Amniotic epithelial cell (primary cell): ENCODE results near the gene SELENOP.
"Not testable (repeated sequence)": the region's sequence is repeated elsewhere in the genome, so short reads cannot be mapped to it uniquely, and the experiment has no call there.

Source experiments
- DNase-seq: peaks from one replicate; pipeline ENCODE4 v3.0.0-alpha.2; 2010; ENCODE audit warnings: low read depth

SELENOP gene

DNA sequence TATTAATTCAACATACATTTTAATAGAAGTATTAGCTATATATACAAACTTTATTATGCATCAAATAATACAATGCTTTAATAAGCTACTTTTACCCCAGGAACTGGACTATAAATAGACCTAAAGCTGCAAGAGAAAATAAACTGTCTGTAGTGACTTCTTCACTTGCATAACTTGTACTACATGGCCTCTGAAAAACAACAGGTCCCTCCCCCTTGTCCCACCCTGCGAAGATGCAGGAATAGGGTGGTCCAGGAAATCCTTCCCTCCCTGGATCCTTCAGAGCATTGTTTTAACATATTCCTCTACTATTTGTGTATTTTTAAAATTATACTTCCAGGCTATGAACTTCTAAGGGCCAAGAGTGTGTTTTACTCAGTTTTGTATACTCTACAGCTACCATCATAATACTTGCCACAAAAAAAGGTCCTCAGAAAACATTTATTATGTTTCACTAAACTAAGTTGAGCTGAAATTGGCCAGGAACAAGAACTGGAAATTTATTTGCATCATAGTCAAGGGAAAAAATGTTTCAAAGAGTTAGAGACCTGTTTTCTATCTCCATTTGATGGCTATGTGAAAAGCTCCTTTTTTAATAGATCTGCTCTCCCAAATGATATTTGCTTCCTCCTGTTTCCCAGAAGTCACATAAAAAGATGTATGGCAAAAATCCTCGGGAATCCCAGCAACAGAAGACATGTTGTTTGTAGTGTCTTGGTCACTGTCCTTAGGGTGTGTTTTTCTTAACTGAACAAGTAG, 15.2 kb upstream of the SELENOP start:
- no peak for DNase-seq

DNA sequence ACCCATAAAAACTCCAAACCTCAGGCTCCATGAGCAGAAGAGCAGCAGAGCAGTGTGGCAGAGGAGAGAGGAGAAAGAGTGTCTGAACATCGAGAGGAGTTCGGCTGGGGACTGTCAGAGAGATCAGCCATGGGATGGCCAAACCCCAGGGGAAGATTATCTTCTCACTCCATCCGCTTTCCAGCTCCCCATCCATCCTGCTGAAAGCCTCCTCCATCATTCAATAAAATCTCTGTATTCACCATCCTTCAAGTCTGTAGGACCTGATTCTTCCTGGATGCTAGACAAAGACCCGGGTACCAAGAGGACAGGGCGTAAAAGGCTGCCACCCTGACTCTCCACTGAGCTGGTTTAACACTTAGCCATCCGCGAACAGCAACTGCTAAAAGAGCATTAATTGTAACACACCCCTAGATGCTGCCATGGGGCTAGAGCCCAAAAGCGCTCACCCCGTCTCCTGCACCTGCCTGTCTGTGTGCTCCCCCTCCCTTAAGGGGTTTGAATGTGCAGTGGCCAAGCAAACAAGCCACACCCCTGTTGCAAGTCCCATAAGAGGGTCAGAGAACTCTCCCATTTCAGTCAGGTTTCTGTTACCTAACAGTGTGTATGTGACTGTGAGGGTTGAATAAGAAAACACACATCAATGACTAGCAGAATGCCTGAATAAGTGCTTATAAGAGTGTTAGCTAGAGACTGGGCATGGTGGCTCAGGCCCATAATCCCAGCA, 13.9 kb upstream of the SELENOP start:
- no peak for DNase-seq

DNA sequence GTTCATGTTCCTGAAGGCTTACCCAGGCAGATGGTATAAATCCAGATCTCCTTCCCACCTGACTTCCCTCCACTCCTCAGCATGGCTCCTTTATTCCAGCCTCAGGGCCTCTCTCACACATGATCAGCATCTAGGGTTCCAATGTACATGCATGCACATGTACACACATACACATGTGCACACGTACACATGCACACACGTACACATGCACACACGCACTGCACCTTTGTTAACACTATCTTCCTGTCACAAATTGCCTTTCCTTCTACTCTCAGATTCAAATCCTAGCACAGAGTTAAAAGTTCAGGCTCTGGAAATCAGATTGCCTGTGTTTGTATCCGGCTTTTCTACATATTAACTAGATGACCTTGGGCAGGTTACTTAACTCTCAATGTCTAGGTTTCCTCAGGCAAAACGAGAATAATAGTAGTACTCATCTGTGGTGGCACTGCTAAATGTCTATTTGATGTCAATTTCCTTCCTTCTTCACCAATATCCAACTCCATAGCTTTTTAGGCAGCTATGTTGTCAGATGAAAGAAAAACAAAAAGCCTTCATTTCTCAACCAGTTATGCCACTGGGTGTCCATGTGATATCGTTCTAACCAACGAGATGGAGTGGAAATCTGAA, 12.8 kb upstream of the SELENOP start:
- no peak for DNase-seq

DNA sequence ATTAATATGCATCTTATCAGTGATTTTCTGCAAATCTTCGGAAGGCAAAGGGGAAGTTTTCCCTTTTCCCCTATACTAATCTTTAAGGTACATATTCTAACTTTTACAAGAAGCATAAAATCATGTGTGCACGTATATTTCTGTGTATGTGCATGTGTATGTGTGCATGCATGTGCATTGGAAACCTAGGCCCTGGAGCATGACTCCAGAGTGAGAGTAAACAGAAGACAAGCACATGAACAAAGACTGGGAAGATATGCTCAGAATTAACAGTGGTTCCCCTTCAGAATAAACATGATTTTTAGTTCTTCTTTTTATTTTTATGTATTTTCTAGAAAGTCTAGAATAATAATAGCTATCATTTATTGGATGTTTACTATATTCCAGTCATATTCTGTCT, 10.9 kb upstream of the SELENOP start:
- no peak for DNase-seq

DNA sequence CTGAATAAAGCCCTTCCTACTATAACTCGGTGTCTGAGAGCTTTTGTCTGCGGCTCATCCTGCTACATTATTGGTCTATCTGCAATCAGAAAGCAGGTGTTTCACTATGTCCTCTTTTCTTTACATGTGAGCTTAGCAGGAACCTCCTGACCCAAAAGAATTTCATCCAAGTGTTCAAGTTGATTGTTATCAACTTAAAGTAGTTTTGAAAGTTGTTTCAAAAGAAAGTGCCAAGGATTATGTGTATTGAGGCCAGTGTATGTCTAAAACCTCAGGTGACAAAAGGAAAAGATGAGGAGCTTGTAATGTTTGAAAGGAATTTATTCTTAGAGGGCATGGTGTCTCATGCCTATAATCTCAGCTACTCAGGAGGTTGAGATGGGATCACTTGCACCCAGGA, 8.1 kb upstream of the SELENOP start:
- no peak for DNase-seq

DNA sequence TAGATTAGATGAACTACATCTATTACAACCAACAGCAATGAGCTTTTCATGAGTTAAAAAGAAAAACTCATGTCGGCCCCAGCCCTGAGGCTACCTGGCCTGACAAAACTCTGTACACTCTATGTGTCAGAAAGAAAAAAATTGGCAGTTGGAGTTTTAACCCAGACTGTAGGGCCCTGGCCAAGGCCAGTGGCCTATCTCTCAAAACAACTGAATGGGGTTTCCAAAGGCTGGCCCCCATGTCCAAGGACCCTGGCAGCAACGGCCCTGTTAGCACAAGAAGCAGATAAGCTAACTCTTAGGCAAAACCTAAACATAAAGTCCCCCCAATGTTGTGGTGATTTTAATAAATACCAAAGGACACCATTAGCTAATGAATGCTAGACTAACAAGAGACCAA, 4.9 kb upstream of the SELENOP start:
- DNase-seq = not testable (repeated sequence)

DNA sequence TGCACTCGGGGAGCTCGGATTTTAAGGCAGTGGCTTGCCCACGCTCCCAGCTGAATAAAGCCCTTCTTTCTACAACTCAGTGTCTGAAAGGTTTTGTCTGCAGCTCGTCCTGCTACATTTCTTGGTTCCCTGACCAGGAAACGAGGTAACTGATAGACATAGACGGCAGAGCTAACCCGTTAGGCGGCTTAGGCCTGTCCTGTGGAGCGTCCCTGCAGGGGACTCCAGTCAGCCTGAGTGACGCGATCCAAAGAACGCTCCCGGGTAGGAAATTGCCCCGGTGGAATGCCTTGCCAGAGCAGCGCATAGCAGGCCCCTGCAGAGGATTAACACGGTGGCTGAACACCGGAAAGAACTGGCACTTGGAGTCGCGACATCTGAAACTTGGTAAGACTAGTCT, 1.8 kb upstream of the SELENOP start:
- no peak for DNase-seq

DNA sequence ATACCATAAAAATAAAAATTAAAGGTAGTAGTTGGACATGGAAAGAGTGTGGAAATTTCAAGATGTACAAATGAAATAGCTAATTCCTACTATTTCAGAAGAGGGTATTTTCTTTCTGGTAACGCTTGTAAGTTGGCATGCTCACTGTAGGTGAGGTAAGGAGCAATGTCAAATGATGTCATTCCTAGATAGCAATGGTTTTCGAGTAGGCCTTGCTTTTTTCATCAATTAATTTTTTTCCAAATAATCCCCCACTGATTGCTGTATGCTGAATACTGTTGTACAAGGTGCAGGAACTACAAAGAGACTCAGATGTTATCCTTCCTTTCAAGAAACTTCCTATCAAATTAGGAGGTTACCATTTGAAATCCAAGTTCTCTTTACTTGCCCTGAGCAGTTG, 928 bp upstream of the SELENOP start:
- no peak for DNase-seq

DNA sequence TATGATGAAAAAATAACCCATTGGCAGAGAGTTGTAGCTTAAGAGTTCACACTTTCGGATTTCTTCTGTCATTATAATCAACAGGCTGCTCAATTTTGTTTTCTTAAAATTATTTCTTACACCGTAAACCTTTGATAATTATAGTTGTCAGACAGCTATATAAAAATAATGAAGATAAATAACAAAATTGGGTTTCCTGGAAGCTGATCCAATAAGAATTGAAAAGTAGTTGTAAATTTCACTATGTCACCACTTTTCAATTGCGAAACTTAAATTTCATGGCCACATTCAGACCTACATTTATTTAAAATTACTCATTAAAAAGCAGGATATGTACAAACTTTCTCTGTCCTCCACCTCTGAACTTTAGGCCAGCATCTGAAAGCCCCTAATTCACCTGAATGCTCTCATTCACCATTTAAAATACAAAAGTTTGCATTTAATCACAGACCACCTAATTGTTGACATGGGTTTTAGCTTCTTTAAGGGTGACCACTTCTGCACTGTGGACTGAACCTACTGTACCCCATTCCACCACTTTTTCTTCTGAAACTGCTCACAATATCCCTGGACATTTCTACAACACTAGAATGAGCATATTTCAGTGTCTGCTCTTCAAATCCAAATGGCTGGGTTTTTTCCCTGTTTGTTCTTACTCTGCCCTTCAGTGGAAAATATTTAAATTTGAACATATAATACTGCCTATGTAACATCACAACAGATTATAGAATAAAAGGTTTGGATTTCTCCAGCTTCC, 680 bp downstream of the SELENOP start:
- peak; percentile 31 for DNase-seq

DNA sequence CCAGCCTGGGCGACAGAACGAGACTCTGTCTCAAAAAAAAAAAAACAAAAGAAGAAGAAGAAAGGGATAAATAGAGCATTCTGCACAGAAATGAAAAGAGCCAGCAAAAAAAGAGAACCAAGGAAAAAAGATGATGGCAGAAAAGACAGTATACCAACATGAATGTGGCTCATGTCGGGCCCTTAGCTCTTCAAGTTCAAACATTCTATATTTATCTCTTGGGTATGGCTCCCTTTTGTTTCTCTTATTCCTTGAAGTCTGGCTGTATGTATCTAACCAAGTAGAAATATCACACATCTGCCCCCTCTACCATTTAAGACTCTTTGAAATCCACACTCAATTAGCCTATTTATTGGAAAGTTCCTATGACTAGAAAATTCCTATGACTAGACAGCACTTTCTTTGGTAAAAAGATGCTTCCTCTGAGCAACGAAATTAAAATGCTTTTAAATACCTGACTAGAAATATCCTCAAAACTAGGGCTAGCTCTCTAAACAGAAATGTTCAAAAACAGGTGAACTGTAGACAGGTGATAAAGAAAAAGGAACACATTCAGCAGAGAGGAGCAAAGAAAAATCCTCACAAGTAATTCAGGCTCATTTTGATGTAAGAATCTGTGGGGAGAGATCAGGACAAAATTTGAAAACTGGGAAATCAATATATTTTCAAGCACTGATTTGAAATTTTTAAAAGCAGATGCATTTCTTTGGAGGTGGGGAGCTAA, 2.6 kb downstream of the SELENOP start:
- no peak for DNase-seq

DNA sequence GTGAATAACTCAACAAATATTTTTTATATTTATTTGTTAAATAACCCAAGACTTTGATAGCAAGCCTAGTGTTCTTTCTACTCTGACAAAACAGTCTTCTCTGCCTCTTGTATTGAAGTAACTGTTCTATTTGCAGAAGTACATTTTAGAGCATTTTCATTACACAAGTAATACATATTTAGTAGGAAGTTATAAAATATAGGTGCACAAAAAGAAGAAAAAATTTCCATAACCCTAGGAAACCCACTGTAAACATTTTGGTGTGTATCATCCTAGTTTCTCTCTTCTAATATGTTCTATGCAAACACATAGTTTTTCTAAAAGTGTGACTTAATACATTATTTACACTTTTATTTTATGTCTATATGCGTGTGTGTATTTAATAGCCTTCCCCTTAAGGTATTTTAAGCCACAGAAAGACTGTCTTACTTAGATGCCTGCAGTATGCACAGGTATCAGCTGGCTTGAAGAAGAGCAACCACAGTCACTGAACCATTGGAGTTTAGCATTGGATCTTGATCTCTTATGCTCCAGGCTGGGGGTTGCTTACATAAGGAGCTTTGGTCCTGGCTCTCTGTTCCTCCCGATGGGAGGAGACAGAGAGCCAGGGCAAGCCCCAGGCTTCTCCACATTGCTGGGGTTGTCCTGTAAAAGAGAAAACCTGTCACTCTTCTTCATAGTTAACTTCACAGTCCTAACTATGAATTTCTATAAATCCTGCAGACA, 3.8 kb downstream of the SELENOP start:
- peak; percentile 5 for DNase-seq

DNA sequence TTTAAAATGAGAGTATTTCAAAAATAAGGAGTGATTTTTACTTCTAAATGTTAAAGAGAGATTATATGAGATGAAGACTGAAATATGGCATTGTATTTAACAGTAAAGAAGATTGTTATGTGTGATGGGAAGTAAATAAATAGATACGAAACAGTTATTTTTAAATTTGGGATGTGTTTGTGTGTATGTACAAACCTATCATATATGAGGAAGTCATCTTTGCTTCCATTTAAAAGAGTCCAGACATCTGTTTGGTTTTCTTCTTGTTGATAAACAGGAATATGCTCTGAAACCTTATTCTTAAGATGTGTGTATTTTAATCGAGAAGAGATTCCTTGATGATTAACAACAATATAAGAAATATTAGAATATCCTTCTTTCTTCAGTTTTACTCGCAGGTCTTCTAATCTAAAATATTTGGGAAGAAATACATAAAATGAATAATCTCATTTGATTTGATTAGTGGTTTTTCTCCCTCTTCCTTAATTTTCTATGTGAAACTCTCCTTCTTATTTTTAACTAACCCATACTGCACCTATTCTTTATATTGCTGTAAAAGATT, 4.9 kb downstream of the SELENOP start:
- no peak for DNase-seq

DNA sequence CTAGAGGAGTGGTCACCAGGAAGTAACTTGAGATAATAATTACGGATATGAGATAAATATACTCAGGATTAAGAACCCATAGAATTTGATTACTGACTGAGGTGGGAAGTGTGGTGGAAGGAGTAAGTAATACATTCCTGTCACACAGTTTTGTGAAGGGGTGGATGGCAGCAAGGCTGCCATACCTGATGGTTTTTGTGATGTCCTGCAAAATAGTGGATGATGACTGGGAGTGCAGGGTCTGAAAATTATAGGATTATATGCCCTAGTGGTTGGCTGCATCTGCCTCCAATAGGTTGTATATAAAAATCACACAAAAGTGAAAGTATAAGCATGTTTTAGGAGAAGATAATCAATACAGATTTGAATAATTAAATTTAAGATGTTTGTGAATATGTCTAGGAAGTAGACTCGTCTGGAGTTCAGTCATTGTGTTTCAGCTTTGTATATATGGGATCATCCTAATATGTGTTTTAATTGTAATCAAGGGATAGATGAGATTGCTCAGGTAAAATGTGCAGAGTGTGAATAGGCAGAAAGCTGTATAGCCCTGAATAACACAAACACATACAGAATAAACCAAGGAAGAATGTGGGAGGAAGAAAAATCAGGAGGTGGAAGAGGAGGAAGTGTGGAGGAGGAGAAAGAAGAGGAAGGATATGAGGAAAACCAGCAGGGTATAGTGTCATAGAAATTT, 5.5 kb downstream of the SELENOP start:
- no peak for DNase-seq

DNA sequence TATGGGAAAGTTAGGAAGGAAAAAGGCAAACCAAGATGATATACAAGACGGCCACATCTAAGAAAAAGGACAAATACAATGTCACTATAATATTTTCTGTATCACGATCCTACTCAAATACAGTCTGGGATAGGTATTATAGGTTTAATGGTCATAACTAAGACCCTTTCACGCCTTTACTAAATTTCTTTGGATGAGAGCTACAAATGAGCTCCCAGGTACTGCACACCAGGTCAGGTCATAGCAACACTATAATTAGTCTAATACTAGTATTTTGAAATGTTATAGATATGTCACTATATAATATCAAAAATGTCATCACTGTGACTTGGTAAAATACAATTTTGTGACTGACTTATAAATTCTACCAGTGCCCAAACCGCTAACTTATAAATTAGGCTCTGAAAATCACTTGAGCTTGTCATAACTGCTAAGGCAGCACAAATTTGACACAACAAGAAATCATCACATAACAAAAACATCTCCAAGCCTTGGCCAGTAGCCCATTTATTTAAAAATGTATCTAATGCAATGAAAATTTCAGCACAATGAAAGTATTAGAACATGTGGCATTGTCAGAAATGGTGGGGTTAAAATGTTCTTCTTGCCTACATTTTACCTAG, 6.9 kb downstream of the SELENOP start:
- DNase-seq = no peak

DNA sequence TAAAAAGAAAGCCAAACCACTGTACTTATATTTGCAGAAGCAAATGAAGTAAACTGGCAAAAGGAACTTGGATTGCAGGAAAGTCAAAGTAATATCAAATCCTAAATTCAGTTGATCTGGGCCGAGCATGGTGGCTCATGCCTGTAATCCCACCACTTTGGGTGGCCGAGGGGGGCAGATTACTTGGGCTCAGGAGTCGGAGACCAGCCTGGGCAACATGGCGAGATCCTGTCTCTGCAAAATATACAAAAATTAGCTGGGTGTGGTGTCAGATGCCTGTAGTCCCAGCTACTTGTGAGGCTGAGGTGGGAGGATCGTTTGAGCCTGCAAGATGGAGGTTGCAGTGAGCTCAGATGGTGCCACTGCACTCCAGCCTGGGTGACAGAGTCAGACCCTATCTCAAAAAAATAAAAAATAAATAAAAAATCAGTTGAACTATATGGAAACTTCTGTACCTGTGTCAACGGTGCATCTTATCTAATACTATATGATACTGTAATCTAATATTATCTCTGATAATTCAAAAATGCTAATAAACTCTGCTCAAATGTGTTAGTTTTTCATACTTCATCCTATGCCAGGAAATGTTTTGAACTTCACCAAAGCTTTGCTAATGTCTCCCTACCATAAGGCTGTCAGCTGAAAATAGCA, 10.1 kb downstream of the SELENOP start:
- no peak for DNase-seq

DNA sequence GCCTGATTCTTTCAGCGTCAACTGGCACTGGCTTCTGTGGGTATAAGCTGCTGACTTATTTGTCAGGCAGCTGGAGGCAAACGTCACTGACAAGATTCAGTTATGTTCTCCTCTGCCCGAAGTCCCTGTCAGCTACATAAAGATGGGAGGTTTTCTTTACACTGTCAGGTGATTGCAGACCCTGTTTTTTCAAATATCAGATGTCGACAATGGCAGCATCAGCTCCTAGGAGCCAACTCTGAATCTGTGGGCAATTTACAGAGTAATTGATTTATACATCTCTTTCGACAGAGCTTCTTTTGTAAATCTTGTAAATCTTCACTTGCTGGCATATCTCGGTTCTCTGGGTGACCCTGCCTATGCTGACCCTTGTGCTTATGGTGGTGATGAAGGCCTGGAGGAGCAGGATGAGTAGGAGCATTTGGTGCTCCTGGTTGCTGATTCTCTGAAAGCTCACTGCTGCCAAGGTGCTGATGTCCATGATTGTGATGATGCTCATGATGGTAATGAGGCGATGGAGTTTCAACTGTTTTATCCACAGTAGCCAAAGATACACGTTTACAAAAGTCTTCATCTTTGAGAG, 10.9 kb downstream of the SELENOP start:
- DNase-seq = no peak

DNA sequence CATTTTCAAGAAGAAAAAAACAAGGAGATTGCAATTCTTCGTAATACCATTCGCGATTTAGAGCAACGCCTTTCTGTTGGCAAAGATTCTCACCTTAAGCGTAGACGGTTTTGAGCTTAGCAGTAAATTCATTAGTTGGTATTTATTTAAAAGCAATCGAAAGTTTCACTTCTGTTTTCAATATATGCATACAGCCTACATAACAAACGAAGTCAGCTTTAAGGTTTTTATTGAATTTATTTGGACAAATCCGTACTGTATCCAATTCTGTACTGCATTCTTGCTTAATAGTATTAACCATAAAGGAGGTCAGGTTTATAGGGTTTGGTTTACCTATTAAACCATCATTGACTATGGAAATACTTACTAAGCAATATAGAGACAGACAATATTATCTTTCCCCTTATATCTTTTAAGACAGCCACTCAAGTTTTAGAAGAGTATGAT, 12.0 kb downstream of the SELENOP start:
- no peak for DNase-seq

DNA sequence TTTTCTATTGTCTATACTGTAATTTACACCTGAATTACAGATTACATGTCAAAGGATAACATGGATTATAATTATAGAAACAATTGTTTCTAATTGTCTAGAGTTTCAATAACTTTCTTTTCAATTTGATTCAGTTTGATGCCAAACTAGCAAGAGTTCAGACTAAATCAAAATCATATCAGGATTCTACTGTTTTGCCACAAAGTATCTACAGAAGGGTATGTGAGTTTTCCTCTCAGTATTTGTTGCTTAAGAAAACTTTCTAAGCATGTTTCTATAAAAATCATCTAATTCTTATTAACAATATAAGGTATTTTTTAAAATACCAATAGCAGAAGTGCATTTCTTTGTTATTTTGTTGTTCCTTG, 12.5 kb downstream of the SELENOP start:
- DNase-seq = no peak
